Ishikawa (cell line): Measurements from ENCODE around the gene SRP14.

Experiments
- CEBPB ChIP-seq: IDR thresholded peaks from 2 replicates; pipeline ENCODE4 v1.6.1; 2012
- CREB1 ChIP-seq: IDR thresholded peaks from 2 replicates; pipeline ENCODE4 v1.6.1; 2012; ENCODE audit warnings: low read depth
- EP300 ChIP-seq: IDR thresholded peaks from 2 replicates; pipeline ENCODE4 v1.6.1; 2012; ENCODE audit warnings: borderline replicate concordance
- FOXM1 ChIP-seq: IDR thresholded peaks from 2 replicates; pipeline ENCODE4 v1.6.1; 2012; ENCODE audit warnings: low read depth, borderline replicate concordance
- RAD21 ChIP-seq: IDR thresholded peaks from 2 replicates; pipeline ENCODE4 v1.6.1; 2012; ENCODE audit warnings: low read depth
- TAF1 ChIP-seq: IDR thresholded peaks from 2 replicates; pipeline ENCODE4 v1.6.1; 2012; ENCODE audit warnings: low read depth, mild to moderate bottlenecking
- YY1 ChIP-seq: IDR thresholded peaks from 2 replicates; pipeline ENCODE4 v1.6.1; 2012; ENCODE audit warnings: low read depth
- ZBTB7A ChIP-seq: IDR thresholded peaks from 2 replicates; pipeline ENCODE4 v1.6.1; 2012; ENCODE audit warnings: low read depth
- TF ChIP-seq, protein P1 (sequence below): IDR thresholded peaks from 2 replicates; pipeline ENCODE4 v1.6.1; 2012
- TF ChIP-seq, protein P2 (sequence below): IDR thresholded peaks from 2 replicates; pipeline ENCODE4 v1.6.1; 2012; ENCODE audit warnings: low read depth, mild to moderate bottlenecking

DNA sequence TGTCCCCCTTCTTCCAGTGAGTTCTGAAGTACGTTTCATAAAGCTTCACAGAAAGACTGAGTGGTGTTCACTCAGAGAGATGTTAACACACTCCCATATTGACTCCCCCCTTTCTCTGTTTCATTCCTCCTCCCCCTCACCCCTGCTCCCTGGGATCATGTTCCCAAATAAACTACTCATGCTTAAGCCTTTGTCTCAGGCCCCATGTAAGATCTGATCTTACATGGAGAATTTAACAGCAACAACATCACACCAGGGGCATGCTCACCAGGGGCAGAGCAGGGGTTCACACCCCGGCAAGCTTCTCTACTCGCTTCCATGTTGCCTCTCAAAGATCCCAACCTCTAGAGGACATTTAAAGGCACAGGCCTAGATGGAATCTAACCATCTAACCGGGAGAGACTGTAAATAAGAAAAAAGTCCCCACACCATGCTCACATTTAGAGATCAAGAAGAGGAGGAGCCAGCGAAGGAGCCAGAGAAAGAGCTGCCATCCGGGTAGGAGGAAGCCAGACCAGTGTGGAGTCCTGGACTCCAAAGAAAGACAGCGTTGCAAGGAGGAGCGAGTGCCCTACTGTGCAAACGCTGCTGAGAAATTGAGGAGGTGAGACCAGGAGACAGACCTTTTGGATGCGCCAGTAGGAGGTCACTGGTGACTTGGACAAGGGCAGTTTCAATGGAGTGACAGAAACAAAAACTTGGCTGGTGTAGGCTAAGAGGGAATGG is 21.4 kb upstream of the SRP14 start:
- TF ChIP-seq TAF1: no peak
- no peak for TF ChIP-seq EP300
- TF ChIP-seq FOXM1: no peak
- TF ChIP-seq, protein P1, sequence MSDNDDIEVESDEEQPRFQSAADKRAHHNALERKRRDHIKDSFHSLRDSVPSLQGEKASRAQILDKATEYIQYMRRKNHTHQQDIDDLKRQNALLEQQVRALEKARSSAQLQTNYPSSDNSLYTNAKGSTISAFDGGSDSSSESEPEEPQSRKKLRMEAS: no peak
- TF ChIP-seq, protein P2, sequence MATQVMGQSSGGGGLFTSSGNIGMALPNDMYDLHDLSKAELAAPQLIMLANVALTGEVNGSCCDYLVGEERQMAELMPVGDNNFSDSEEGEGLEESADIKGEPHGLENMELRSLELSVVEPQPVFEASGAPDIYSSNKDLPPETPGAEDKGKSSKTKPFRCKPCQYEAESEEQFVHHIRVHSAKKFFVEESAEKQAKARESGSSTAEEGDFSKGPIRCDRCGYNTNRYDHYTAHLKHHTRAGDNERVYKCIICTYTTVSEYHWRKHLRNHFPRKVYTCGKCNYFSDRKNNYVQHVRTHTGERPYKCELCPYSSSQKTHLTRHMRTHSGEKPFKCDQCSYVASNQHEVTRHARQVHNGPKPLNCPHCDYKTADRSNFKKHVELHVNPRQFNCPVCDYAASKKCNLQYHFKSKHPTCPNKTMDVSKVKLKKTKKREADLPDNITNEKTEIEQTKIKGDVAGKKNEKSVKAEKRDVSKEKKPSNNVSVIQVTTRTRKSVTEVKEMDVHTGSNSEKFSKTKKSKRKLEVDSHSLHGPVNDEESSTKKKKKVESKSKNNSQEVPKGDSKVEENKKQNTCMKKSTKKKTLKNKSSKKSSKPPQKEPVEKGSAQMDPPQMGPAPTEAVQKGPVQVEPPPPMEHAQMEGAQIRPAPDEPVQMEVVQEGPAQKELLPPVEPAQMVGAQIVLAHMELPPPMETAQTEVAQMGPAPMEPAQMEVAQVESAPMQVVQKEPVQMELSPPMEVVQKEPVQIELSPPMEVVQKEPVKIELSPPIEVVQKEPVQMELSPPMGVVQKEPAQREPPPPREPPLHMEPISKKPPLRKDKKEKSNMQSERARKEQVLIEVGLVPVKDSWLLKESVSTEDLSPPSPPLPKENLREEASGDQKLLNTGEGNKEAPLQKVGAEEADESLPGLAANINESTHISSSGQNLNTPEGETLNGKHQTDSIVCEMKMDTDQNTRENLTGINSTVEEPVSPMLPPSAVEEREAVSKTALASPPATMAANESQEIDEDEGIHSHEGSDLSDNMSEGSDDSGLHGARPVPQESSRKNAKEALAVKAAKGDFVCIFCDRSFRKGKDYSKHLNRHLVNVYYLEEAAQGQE: no peak
- TF ChIP-seq CEBPB: no peak
- TF ChIP-seq RAD21: no peak
- no peak for TF ChIP-seq YY1
- no peak for TF ChIP-seq ZBTB7A
- no peak for TF ChIP-seq CREB1
